ENCODE results near the gene TMEM200A.

DNA sequence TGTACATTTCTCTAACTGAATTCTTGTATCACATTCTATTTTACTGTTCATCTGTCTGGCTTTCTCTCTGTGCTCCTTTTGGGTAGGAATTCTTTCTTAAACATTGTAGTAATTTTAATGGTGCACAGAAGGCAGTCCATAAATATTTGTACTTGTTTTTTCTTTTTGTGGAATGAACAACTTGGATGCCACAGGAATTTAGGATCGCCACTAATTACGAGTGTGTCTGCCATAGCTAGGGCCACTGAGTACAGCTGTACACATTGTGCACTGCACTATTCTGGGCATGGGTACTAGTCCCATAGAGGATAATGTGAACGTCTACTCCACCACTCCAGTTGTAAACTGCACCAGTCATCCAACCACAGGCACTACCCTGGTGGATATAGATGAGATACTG is 39.3 kb upstream of the TMEM200A start:
- TF ChIP-seq CTCF (conservative IDR thresholded peaks at IDR 0.05 in 1 of 2, IDR thresholded peaks at IDR 0.05 in 1 of 2; ENCODE audit: low read depth in 1 of 2, low read length in 2 of 2) (no peak), EZH2 (IDR thresholded peaks at IDR 0.05; ENCODE audit: low read length, missing control alignments) (no peak)
